ENCODE measurements around the gene VPS35L. TPM values are rescaled to one million over a fixed set of nuclear protein-coding genes. Genes with fewer than 3 reads are reported as not detected.

The VPS35L gene
- total RNA-seq, 6 experiments from 2014 or later: 65.6 to 81.9 (median 76.8) TPM

DNA sequence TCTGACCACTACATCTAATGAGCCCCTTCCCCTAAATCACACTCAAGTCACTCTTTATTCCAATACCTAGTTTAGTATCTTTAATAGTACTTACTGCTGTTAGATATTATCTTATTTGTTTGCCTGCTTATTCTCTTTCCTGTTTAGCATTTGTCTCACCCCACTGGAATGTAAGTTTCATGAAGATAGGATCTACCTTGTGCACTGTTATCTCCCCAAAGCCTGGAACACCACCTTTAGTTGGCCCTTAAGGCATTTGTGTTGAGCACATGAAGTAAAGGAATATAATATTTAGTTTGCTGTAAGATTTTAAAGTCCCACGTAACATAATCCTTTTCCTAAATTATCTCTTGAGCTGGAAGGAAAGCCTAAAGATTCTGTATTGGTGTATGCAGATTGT, 50.2 kb downstream of the VPS35L start:
- no peak for DNase-seq
- H3K36me3 Mint-ChIP-seq (ENCODE audit: low read depth): peaks cover 32% of the 10 kb centered on the region
- H3K27ac Mint-ChIP-seq: no peak overlapping the region
- peaks cover 36% of the 10 kb centered on the region for H3K4me1 Mint-ChIP-seq (ENCODE audit: low read depth)
- TF ChIP-seq CTCF (IDR thresholded peaks at IDR 0.05): no peak
- no peaks in the 10 kb centered on the region for H3K9me3 Mint-ChIP-seq
- no peaks in the 10 kb centered on the region for H3K27me3 Mint-ChIP-seq (ENCODE audit: insufficient read depth)
- no peak overlapping the region for H3K4me3 Mint-ChIP-seq

DNA sequence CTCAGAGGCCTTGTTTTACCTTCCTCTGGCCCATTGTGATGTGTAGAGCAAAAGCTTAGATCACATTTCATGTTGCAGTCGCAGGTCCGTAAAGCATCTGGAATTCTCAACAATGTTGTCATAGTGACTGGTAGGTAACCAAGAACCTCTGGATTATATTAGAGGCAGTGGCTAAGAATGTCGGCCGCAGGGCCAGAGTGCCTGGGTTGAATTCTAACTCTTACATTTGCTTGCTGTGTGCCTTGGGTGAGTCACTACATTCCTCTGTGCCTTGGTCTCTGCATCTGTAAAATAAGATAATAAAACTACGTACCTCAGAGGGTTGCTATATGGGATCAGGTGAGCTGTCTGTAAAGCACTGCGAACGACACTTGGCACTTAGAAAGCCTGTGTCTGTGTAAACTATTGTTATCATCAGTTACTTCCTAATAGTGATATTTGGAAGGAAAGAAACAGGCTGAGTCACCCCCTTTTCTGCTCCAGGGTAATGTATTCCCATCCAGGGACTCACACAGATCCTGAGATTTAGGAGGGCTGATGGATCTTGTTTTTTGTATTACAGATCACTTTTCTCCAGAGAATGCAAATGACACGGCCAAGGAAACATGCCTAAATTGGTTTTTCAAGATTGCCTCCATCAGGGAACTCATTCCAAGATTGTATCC, 52.2 kb downstream of the VPS35L start:
- Mint-ChIP-seq H3K36me3 (ENCODE audit: low read depth) (peaks cover 37% of the 10 kb centered on the region), H3K27ac (peak overlapping the region; percentile 41), H3K4me1 (ENCODE audit: low read depth) (peaks cover 31% of the 10 kb centered on the region), H3K9me3 (no peaks in the 10 kb centered on the region), H3K4me3 (no peak overlapping the region), H3K27me3 (ENCODE audit: insufficient read depth) (no peaks in the 10 kb centered on the region; the same call in 1 of the 2 replicates)
- peak; percentile 7 for DNase-seq
- no peak for TF ChIP-seq CTCF (IDR thresholded peaks at IDR 0.05)

DNA sequence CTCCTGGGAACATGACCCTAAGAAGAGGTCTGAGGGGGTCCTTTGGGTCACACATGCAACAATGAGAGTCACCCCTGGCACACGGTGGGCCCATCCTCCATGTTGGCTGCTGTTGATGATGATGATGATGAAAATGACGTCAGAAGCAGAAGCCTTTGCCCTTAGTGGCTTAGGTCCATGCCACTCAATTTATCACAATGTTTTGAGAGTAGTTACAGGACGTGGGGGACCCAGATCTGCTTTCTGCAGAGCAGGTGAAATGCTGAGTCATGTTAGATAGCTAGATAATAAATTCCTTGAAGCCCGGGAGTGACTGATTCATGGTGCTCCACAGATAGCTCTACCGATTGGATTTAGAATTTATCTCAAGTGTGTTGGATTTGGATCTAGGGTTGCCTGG, 53.9 kb downstream of the VPS35L start:
- Mint-ChIP-seq H3K4me1 (ENCODE audit: low read depth) (peaks cover 31% of the 10 kb centered on the region), H3K36me3 (ENCODE audit: low read depth) (peaks cover 34% of the 10 kb centered on the region), H3K4me3 (no peak overlapping the region), H3K27ac (peak overlapping the region; percentile 32; the same call in 1 of the 2 replicates), H3K9me3 (no peaks in the 10 kb centered on the region), H3K27me3 (ENCODE audit: insufficient read depth) (no peaks in the 10 kb centered on the region; the same call in 1 of the 2 replicates)
- DNase-seq: no peak
- TF ChIP-seq CTCF (IDR thresholded peaks at IDR 0.05): no peak

DNA sequence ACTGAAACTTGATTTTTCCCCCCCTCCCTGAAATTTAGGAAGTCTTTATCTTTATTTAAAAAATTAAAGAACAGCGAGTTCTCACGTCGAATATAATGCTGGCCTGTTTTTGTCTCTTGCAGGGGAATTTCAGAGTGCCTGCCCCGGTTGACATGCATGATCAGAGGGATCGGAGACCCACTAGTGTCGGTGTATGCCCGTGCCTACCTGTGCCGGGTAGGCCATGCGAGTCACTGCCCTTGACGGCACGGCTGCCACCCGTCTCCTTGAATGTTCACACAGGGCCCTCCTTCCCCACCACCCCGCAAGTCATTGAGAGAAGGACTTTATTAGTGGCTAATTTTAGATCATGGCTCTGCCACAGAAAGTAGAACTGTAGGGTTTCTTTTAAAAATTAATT, 54.7 kb downstream of the VPS35L start:
- peaks cover 31% of the 10 kb centered on the region for H3K4me1 Mint-ChIP-seq (ENCODE audit: low read depth)
- H3K36me3 Mint-ChIP-seq (ENCODE audit: low read depth): peaks cover 32% of the 10 kb centered on the region
- no peak overlapping the region for H3K27ac Mint-ChIP-seq
- no peak overlapping the region for H3K4me3 Mint-ChIP-seq
- no peak for TF ChIP-seq CTCF (IDR thresholded peaks at IDR 0.05)
- no peak for DNase-seq
- no peaks in the 10 kb centered on the region for H3K9me3 Mint-ChIP-seq
- H3K27me3 Mint-ChIP-seq (ENCODE audit: insufficient read depth): no peaks in the 10 kb centered on the region; the same call in 1 of the 2 replicates

DNA sequence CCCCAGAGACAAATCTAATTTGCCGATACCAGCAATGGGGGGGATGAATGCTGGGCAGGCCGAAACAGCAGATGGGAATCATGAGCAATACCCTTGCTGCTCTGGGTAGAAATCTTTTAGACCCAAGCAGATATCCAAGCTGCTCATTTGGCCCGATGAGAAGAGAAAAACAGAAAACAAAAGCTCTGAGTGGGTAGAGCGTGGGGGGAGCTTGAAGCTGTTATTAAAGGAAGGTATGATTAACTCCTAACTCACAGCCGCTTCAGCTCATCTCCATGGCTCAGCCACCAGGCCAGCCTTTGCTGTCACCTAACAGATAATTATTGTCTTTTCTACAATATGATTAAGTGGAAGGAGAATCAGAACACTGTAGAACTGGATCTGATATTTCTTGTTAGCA, 58.3 kb downstream of the VPS35L start:
- Mint-ChIP-seq H3K4me3 (no peak overlapping the region), H3K36me3 (ENCODE audit: low read depth) (peaks cover 20% of the 10 kb centered on the region), H3K4me1 (ENCODE audit: low read depth) (no peaks in the 10 kb centered on the region), H3K27ac (no peak overlapping the region), H3K9me3 (no peaks in the 10 kb centered on the region), H3K27me3 (ENCODE audit: insufficient read depth) (no peaks in the 10 kb centered on the region; the same call in 1 of the 2 replicates)
- TF ChIP-seq CTCF (IDR thresholded peaks at IDR 0.05): no peak
- no peak for DNase-seq

Data from HFFc6 (cell line).